HepG2 (cell line): ENCODE data around the gene GGT7. TPM values are rescaled to one million over a fixed set of nuclear protein-coding genes. Genes with fewer than 3 reads are reported as not detected.

Experiments used
- ARID2 ChIP-seq: sonication (generic); formaldehyde crosslinking; IDR thresholded peaks from 2 replicates; pipeline ENCODE4 v1.8.1; 2022; ENCODE audit warnings: mild to moderate bottlenecking, missing genetic modification reagents, borderline replicate concordance
- ATF7-NPFF ChIP-seq: sonication (generic); formaldehyde crosslinking; IDR thresholded peaks from 2 replicates; pipeline ENCODE4 v1.8.1; 2023; ENCODE audit warnings: mild to moderate bottlenecking, low read depth, missing genetic modification reagents, moderate library complexity
- HMG20B ChIP-seq: conservative IDR thresholded peaks from 2 replicates; pipeline ENCODE4 v1.6.1; 2016; ENCODE audit warnings: missing genetic modification reagents, missing compliant biosample characterization
- HNRNPK ChIP-seq: fragments of 200-400 bp; formaldehyde crosslinking; IDR thresholded peaks from 2 replicates; pipeline ENCODE4 v1.6.1; 2018; ENCODE audit warnings: low read length, low read depth, moderate library complexity, mild to moderate bottlenecking; ENCODE audit not compliant: poor library complexity, severe bottlenecking
- HNRNPUL1 ChIP-seq: fragments of 200-400 bp; formaldehyde crosslinking; IDR thresholded peaks from 2 replicates; pipeline ENCODE4 v1.6.1; 2017; ENCODE audit warnings: low read depth, mild to moderate bottlenecking, low read length, moderate library complexity
- JARID2 ChIP-seq: sonication (generic); formaldehyde crosslinking; IDR thresholded peaks from 2 replicates; pipeline ENCODE4 v1.8.1; 2023; ENCODE audit warnings: missing genetic modification reagents, inconsistent platforms; ENCODE audit not compliant: insufficient replicate concordance
- MAZ ChIP-seq, 2 experiments: sonication (generic) in 1 of 2; formaldehyde crosslinking in 1 of 2; IDR thresholded peaks; 2 replicates each; pipeline versions ENCODE4 v1.5.0 to v1.6.1; 2012 to 2020; ENCODE audit warnings: low read depth in 2 of 2, mild to moderate bottlenecking in 2 of 2, borderline replicate concordance in 1 of 2, improper control_type of control experiment in 1 of 2, low read length in 1 of 2, missing genetic modification reagents in 1 of 2, moderate library complexity in 1 of 2
- MXD3 ChIP-seq: IDR thresholded peaks from 2 replicates; pipeline ENCODE4 v1.6.1; 2016; ENCODE audit warnings: mild to moderate bottlenecking, missing biosample characterization, missing genetic modification reagents
- NFKB2 ChIP-seq: sonication (generic); formaldehyde crosslinking; IDR thresholded peaks from 2 replicates; pipeline ENCODE4 v1.4.0; 2020; ENCODE audit warnings: missing genetic modification reagents, borderline replicate concordance
- NFYC ChIP-seq: IDR thresholded peaks from 2 replicates; pipeline ENCODE4 v1.6.1; 2016; ENCODE audit warnings: missing genetic modification reagents, missing compliant biosample characterization
- NR2C2 ChIP-seq: sonication (generic); formaldehyde crosslinking; IDR thresholded peaks from 2 replicates; pipeline ENCODE4 v1.4.0; 2020; ENCODE audit warnings: missing genetic modification reagents, mild to moderate bottlenecking, moderate library complexity, borderline replicate concordance
- PCBP1 ChIP-seq: fragments of 200-400 bp; formaldehyde crosslinking; IDR thresholded peaks from 2 replicates; pipeline ENCODE4 v1.6.1; 2017; ENCODE audit warnings: mild to moderate bottlenecking, low read depth, low read length, borderline replicate concordance
- PRMT3 ChIP-seq: sonication (generic); formaldehyde crosslinking; IDR thresholded peaks from 2 replicates; pipeline ENCODE4 v1.8.1; 2022; ENCODE audit warnings: low read depth, mild to moderate bottlenecking, moderate library complexity, missing genetic modification reagents, borderline replicate concordance
- RARG ChIP-seq: sonication (generic); formaldehyde crosslinking; IDR thresholded peaks from 2 replicates; pipeline ENCODE4 v1.4.0; 2020; ENCODE audit warnings: low read depth, mild to moderate bottlenecking, missing genetic modification reagents
- SSRP1 ChIP-seq: IDR thresholded peaks from 2 replicates; pipeline ENCODE4 v1.6.1; 2016; ENCODE audit warnings: control low read depth
- TBX2 ChIP-seq: sonication (generic); formaldehyde crosslinking; IDR thresholded peaks from 2 replicates; pipeline ENCODE4 v1.5.0; 2020; ENCODE audit warnings: missing genetic modification reagents, mild to moderate bottlenecking, borderline replicate concordance
- THAP8 ChIP-seq: sonication (generic); formaldehyde crosslinking; IDR thresholded peaks from 2 replicates; pipeline ENCODE4 v1.5.1; 2020; ENCODE audit warnings: missing genetic modification reagents, mild to moderate bottlenecking, borderline replicate concordance
- ZNF225 ChIP-seq: sonication (generic); formaldehyde crosslinking; IDR thresholded peaks from 2 replicates; pipeline ENCODE4 v1.4.0; 2020; ENCODE audit warnings: mild to moderate bottlenecking, missing genetic modification reagents
- ZNF543 ChIP-seq: sonication (generic); formaldehyde crosslinking; IDR thresholded peaks from 2 replicates; pipeline ENCODE4 v1.4.0; 2020; ENCODE audit warnings: mild to moderate bottlenecking, missing genetic modification reagents
- ZNF556 ChIP-seq: sonication (generic); formaldehyde crosslinking; IDR thresholded peaks from 2 replicates; pipeline ENCODE4 v1.4.0; 2020; ENCODE audit warnings: mild to moderate bottlenecking, missing genetic modification reagents, borderline replicate concordance
- ZNF7 ChIP-seq: IDR thresholded peaks from 2 replicates; pipeline ENCODE4 v1.6.1; 2016; ENCODE audit warnings: missing biosample characterization, missing genetic modification reagents
- ZNF780A ChIP-seq: sonication (generic); formaldehyde crosslinking; IDR thresholded peaks from 2 replicates; pipeline ENCODE4 v1.8.0; 2022; ENCODE audit warnings: mild to moderate bottlenecking, missing genetic modification reagents, moderate library complexity
- ZNF816 ChIP-seq: sonication (generic); formaldehyde crosslinking; IDR thresholded peaks from 2 replicates; pipeline ENCODE4 v1.8.0; 2022; ENCODE audit warnings: missing genetic modification reagents, mild to moderate bottlenecking, borderline replicate concordance
- polyA plus RNA-seq, 8 experiments: library from polyadenylated mRNA; depleted of rRNA in 3 of 8; stranded (reverse) in 7 of 8; unstranded in 1 of 8; fragments of >200 nt; fragmentation: Illumina TruSeq in 4 of 8; extraction: Trizol in 4 of 8; gene quantifications; 2 replicates each; pipeline versions ENCODE4 v1.2.1 to v1.2.3, GENCODE V29; 2011 to 2016; ENCODE audit warnings: low read depth in 4 of 8, missing spikeins in 1 of 8, mixed read lengths in 1 of 8; ENCODE audit not compliant: insufficient read depth in 1 of 8
- total RNA-seq, 5 experiments: library from RNA; depleted of rRNA; stranded (reverse); fragments of >200 nt; fragmentation: Illumina TruSeq; extraction: Trizol; gene quantifications; 2 replicates each; pipeline ENCODE4 v1.2.3, GENCODE V29; 2016; ENCODE audit warnings: low read depth in 1 of 5
- TF ChIP-seq, protein P1 (sequence below): sonication (generic); formaldehyde crosslinking; IDR thresholded peaks from 2 replicates; pipeline ENCODE4 v1.4.0; 2020; ENCODE audit warnings: missing genetic modification reagents

The GGT7 gene
- total and polyA plus RNA-seq, 2 of the 13 experiments (the other 11 are each of a cell fraction or from before 2014, with no cell fraction given): 6.6 to 23.0 TPM

GRCh38 chr20:34824806-34825529 is 47.7 kb downstream of the GGT7 start (continued):
- TF ChIP-seq SSRP1 (CRISPR knock-in tag) (no peak), ZNF816 (CRISPR knock-in tag) (0 out of 2 replicates have a peak, but pooled peaks have one; percentile 2), NFYC (CRISPR knock-in tag) (no peak; the same call in 1 of the 2 replicates), HMG20B (CRISPR knock-in tag) (0 out of 2 replicates have a peak, but pooled peaks have one; percentile 21), NR2C2 (CRISPR knock-in tag) (no peak; the same call in 1 of the 2 replicates), HNRNPK (no peak), ATF7-NPFF (peak; percentile 95), ZNF543 (CRISPR knock-in tag) (peak; percentile 30; the same call in 1 of the 2 replicates), ZNF7 (CRISPR knock-in tag) (no peak), MAZ (IDR thresholded peaks at IDR 0.05; ENCODE audit: borderline replicate concordance, low read depth, low read length) (peak; percentile 92; the same call in 1 of the 2 replicates), MAZ (CRISPR knock-in tag; IDR thresholded peaks at IDR 0.05; ENCODE audit: low read depth) (peak; percentile 86), RARG (CRISPR knock-in tag) (no peak), ZNF556 (CRISPR knock-in tag) (no peak; the same call in none of the 2 replicates), PCBP1 (peak; percentile 17; the same call in 1 of the 2 replicates), HNRNPUL1 (no peak), ZNF780A (no peak), ZNF225 (CRISPR knock-in tag) (peak; percentile 65; the same call in 1 of the 2 replicates), TBX2 (CRISPR knock-in tag) (no peak), JARID2 (CRISPR knock-in tag) (no peak), NFKB2 (CRISPR knock-in tag) (peak; percentile 85; the same call in 1 of the 2 replicates), ARID2 (no peak), PRMT3 (CRISPR knock-in tag) (0 out of 2 replicates have a peak, but pooled peaks have one; percentile 39), THAP8 (peak; percentile 68; the same call in 1 of the 2 replicates), MXD3 (CRISPR knock-in tag) (peak; percentile 22)
- TF ChIP-seq, protein P1, sequence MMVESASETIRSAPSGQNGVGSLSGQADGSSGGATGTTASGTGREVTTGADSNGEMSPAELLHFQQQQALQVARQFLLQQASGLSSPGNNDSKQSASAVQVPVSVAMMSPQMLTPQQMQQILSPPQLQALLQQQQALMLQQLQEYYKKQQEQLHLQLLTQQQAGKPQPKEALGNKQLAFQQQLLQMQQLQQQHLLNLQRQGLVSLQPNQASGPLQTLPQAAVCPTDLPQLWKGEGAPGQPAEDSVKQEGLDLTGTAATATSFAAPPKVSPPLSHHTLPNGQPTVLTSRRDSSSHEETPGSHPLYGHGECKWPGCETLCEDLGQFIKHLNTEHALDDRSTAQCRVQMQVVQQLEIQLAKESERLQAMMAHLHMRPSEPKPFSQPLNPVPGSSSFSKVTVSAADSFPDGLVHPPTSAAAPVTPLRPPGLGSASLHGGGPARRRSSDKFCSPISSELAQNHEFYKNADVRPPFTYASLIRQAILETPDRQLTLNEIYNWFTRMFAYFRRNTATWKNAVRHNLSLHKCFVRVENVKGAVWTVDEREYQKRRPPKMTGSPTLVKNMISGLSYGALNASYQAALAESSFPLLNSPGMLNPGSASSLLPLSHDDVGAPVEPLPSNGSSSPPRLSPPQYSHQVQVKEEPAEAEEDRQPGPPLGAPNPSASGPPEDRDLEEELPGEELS: 0 out of 2 replicates have a peak, but pooled peaks have one; percentile 40
